ENCODE data around the gene UBE4B. TPM values are rescaled to one million over a fixed set of nuclear protein-coding genes. Genes with fewer than 3 reads are reported as not detected.

UBE4B gene
- total and polyA plus RNA-seq, 10 of the 15 experiments (the other 5 are each of a cell fraction or from before 2014, with no cell fraction given) = 2.9 to 32.6 (median 20.7) TPM

DNA sequence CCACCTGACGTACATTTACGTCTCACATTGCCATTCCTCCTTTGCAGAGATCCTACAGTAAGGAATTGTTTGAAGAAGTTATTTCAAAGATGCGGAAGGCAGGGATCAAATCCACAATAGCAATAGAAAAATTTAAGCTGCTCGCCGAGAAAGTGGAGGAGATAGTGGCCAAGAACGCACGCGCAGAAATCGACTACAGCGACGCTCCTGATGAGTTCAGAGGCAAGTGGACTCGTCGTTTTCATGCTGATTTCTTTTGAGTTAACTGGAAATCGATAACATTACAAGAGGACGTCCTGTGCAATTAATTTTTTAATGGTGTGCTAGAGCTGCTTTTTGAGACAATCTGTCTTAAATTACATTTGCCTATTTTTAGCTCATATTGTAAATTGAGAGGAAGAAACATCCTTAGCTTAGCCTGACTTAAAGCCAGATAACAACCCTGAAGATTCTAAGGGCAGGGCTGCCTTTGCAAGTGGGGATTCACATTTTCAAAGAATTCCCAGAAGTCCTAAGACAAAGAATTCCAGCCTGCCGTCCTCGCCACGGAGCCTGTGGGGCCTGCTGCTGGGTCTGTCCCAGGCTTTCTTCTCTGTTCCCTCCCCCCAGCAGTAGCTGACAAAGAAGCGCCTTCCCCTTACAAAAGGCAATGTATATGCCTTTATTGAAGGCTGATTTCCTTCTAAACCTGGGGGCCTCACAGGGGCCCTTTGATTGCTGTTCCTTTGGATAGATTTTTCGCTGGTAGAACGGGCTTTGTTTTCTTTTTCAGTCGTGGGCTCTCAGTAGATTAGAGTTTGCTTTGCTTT, 146.0 kb downstream of the UBE4B start:
- Histone ChIP-seq H4K20me1 (ENCODE audit: control insufficient read depth, insufficient read depth) (no peaks in the 10 kb centered on the region), H3K79me2 (ENCODE audit: control insufficient read depth, insufficient read depth, low read length) (no peaks in the 10 kb centered on the region), H3K4me1 (ENCODE audit: control insufficient read depth, insufficient read depth, low read length) (0 out of 2 replicates have a peak, but pooled peaks cover under 1% of the 10 kb centered on the region), H3K27ac (ENCODE audit: control insufficient read depth, insufficient read depth) (no peak overlapping the region), H3K9me3 (replicated peaks; ENCODE audit: control insufficient read depth, insufficient read depth, low read length) (no peaks in the 10 kb centered on the region), H3K27me3 (replicated peaks in 1 of 2; ENCODE audit: control insufficient read depth in 2 of 2, insufficient read depth in 2 of 2, low read length in 1 of 2) (no peaks in the 10 kb centered on the region), H2AFZ (ENCODE audit: control insufficient read depth, low read depth, low read length) (no peak overlapping the region), H3K36me3 (ENCODE audit: control insufficient read depth in 2 of 2, insufficient read depth in 2 of 2, low read length in 1 of 2) (peaks cover 4% of the 10 kb centered on the region in 2 experiments; a peak in 3 of 4 replicates), H3K9ac (ENCODE audit: control insufficient read depth, insufficient read depth, low read length) (no peak overlapping the region), H3K4me2 (ENCODE audit: control insufficient read depth, insufficient read depth) (no peak overlapping the region), H3K4me3 (no peak overlapping the region)
- ChIA-PET POLR2A (interaction anchor here (0.6 to 0.9 kb wide), 2 partner anchors 23 to 58 kb away, joined by 3 to 4 read pairs; no protein-coding TSS in a partner anchor), RAD21 (ENCODE audit: unreplicated experiment) (no interaction called here), CTCF (no interaction called here), SMC1A (ENCODE audit: uncharacterized antibody, unreplicated experiment) (interaction anchor here (1.9 kb wide), 1 partner anchor 10 kb away, joined by 5 read pairs; no protein-coding TSS in a partner anchor)
- no peak for DNase-seq (ENCODE audit: low read depth, low spot score)
- intact Hi-C loops (cut with micrococcal nuclease; ENCODE audit: unreplicated experiment) (no loop called here), in situ Hi-C loops (cut with MboI) (no loop called here)
- no peak for FAIRE-seq
- no TSS peak for BruUV-seq (replicated peaks)
- TF ChIP-seq, protein P1, sequence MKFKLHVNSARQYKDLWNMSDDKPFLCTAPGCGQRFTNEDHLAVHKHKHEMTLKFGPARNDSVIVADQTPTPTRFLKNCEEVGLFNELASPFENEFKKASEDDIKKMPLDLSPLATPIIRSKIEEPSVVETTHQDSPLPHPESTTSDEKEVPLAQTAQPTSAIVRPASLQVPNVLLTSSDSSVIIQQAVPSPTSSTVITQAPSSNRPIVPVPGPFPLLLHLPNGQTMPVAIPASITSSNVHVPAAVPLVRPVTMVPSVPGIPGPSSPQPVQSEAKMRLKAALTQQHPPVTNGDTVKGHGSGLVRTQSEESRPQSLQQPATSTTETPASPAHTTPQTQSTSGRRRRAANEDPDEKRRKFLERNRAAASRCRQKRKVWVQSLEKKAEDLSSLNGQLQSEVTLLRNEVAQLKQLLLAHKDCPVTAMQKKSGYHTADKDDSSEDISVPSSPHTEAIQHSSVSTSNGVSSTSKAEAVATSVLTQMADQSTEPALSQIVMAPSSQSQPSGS (IDR thresholded peaks at IDR 0.05; ENCODE audit: low read length) = no peak
- TF ChIP-seq FOS (IDR thresholded peaks at IDR 0.05; ENCODE audit: borderline replicate concordance, extremely low read depth, insufficient read length) (no peak), YY1 (IDR thresholded peaks at IDR 0.05; ENCODE audit: low read depth, low read length) (no peak), POU2F2 (IDR thresholded peaks at IDR 0.05; ENCODE audit: borderline replicate concordance, low read depth, low read length) (no peak), HCFC1 (IDR thresholded peaks at IDR 0.05; ENCODE audit: low read length) (no peak), RUNX3 (IDR thresholded peaks at IDR 0.05; ENCODE audit: low read length) (no peak), CREM (IDR thresholded peaks at IDR 0.05; ENCODE audit: low read depth) (no peak), RELA (IDR thresholded peaks at IDR 0.05; ENCODE audit: borderline replicate concordance, partially characterized antibody) (no peak), CBX5 (IDR thresholded peaks at IDR 0.05; ENCODE audit: low read depth) (no peak)
- WGBS (ENCODE audit: insufficient coverage, insufficient replicate concordance, low lambda C conversion rate, missing lambda C conversion rate) = 96% methylated on average over 22 of the region's 22 CpGs
- no peak for ATAC-seq
